AG09319 (cell line): Measurements from ENCODE around the gene NFATC1.

Experiments used
- DNase-seq: peaks from one replicate; pipeline ENCODE4 v3.0.0-alpha.2; 2010; ENCODE audit warnings: low read depth; ENCODE audit errors: extremely low read depth
- TF ChIP-seq, protein P1 (sequence below): IDR thresholded peaks from 2 replicates; pipeline ENCODE4 v1.5.1; 2011; ENCODE audit warnings: low read depth, mild to moderate bottlenecking, inconsistent platforms, low read length, moderate library complexity

Gene NFATC1

DNA sequence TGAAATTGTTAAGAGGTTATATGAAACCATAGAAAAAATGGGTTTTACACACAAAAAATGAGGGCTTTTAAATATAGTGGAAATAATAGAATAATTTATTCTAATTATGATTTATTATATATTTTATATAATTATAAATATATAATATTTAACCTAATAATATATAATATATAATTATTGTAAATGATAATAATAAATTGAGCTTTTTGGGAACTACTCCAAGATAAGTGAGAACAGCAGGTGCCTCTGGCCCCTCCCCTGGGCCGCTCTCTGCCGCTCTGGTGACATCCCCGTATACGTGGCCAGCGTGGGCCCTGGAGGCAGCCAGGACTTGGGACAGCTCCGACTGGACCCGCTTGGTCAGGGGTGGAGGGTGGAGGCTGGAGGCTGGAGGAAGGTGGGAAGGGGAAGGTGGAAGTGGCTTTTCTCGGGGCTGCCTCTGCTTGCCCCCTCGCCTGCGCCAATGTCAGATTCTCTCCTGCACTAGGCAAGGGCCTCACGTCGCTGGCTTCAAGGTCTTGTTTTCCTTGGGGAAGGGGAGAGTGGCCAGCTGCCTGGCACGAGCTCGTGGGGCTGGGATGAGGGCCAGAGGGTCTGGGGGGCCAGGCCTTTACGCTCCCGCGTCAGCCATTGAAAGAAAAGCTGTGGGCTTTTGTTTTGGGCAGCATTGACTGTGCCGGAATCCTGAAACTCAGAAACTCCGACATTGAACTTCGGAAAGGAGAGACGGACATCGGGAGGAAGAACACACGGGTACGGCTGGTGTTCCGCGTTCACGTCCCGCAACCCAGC is 54.8 kb downstream of the NFATC1 start:
- no peak for DNase-seq
- TF ChIP-seq, protein P1, sequence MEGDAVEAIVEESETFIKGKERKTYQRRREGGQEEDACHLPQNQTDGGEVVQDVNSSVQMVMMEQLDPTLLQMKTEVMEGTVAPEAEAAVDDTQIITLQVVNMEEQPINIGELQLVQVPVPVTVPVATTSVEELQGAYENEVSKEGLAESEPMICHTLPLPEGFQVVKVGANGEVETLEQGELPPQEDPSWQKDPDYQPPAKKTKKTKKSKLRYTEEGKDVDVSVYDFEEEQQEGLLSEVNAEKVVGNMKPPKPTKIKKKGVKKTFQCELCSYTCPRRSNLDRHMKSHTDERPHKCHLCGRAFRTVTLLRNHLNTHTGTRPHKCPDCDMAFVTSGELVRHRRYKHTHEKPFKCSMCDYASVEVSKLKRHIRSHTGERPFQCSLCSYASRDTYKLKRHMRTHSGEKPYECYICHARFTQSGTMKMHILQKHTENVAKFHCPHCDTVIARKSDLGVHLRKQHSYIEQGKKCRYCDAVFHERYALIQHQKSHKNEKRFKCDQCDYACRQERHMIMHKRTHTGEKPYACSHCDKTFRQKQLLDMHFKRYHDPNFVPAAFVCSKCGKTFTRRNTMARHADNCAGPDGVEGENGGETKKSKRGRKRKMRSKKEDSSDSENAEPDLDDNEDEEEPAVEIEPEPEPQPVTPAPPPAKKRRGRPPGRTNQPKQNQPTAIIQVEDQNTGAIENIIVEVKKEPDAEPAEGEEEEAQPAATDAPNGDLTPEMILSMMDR: no peak

DNA sequence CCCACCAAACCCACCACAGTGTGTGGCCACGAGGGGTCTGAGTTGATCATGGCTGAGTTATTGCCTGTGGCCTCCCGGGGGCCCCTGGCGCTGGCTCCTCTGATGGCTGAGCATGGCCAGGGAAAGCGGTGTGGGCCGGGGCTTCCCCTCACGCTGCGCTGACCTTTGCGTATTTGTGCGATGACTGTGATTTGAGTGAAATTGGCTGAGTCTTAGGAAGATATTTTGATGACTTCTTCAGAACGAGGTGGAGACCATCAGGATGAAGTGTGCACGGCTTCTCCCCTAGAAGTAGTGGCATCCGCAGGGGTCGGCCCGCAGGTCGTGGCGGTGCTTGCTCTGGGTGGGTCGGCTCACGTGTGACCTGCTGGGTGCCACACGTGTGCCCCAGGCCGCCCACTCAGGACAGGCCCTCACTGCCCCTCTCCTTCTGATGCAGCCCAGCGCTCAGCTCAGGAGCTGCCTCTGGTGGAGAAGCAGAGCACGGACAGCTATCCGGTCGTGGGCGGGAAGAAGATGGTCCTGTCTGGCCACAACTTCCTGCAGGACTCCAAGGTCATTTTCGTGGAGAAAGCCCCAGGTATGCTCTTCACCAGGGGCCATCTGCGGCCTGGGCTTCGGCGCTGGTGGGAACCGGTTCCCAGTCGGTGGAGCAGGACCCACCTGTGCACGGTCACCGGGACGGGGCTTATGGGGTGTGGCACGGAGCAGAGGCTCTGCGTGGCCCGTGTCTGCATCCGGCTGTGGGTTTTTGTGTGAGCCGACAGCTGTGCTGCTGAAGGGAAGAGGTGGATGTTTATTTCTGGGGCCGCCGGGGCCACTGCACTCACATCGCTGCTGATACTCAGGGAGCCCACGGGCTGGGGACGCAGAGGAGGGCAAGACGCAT is 55.8 kb downstream of the NFATC1 start:
- DNase-seq: no peak
- TF ChIP-seq, protein P1: no peak

DNA sequence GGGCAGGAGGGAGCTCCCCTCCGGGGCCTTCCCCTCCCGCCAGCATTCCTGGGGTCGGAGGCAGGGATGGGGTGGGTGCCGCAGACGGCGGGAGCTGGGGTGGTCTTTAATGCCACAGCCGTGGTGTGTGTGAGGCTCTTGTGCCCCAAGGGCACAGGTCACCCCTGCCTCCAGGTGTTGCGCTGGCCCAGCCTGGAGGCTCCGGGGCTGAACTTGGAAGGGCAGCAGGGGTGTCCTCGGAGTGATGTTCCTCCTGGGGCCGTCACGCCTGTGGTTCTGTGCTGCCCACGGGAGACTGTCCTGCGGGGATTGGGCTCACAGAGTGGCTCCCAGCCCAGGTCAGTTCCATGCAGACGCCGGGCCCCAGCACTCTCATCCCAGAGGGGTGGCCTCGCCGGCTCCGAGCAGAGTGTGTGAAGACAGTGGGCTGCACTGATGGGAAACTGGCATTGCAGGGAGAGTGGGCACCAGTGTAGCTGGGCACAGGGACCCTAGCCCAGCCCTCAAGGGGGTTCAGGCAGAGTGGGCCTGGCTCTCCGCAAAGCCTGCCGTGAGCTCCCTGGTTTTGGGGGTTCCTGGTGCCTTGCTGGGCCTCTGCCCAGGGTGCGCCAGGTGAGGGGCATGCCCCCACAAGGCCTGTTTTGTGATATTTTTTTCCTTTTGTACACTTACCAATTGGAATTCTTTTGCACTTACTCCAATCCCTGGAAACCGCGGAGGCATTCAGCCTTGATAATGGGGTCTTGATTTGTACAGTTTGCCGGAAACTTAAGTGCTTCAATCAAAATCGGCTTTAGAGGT is 56.7 kb downstream of the NFATC1 start:
- TF ChIP-seq, protein P1: no peak
- no peak for DNase-seq

DNA sequence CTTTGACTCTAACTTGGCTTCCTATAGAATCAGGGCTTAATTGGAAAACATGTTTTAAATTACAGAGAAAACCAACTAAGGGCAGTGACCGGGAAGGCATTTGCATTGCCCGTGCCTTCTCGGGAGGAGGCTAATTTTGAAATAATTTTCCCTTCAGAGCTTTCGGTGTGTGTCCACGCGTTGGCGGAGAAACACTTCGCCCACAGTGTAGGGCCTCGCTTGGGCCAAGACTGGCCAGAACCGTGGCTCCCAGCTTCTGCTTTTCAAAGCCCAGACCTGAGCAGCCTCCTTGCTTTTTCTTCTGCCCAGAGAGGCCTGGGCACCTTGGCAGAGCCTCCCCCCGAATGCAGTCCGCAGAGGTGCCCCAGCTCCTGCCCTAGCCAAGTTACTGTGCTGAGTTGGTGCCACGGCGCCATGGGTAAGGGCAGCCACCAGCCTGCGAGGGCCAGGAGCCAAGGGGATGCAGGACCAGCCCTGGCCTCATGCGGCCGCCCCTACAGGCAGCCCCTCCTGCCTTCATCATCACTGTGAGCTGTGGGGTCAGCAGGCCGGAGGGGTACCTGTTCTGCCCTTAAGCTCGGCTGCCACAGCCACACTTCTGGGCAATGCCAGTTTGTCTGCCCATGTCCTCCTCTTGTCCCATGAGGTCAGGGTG is 57.4 kb downstream of the NFATC1 start:
- TF ChIP-seq, protein P1: no peak
- no peak for DNase-seq

DNA sequence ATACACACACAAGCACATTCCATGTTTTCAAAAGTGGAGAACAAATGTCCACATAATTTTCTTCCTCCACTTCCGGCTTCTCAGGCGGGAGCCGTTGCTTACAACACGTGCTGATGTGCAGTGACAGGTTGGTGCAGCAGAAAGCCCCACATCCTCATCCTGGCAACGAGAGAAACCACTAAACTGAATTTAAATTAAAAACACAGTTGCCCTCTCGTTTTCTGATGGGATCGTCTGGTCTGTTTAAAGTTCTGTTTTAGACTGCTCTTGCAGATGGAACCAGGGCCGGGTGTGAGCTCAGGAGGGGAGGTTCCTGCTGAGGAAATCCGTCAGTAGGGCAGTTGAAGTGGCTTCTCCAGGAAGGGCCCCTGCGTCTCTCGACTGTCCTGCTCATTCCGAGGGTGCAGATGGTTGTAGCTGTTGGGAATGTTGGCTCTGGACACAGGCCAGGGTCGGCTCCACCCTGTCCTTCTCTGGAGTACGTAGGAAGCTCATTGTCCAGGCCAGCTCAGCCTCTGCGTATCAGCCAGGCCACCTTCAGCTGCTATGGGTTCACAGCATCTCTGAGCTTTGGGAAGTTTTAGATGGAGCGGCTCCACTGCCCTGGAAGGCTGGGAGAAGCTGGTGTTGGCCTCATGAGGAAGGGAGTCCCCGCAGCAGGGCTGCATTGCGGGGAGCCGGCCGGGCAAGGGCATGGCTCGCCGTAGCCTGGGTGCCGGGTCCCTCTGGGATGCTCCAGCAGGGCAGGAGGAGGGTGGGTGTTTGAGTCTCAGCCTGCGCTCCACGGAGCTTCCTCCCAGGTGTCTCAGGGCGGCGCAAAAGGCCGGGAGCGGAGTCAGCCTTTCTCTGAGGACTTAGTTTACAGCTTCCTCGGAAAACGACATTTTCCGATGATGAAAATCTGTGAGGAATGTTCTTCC is 58.3 kb downstream of the NFATC1 start:
- no peak for DNase-seq
- TF ChIP-seq, protein P1: no peak

DNA sequence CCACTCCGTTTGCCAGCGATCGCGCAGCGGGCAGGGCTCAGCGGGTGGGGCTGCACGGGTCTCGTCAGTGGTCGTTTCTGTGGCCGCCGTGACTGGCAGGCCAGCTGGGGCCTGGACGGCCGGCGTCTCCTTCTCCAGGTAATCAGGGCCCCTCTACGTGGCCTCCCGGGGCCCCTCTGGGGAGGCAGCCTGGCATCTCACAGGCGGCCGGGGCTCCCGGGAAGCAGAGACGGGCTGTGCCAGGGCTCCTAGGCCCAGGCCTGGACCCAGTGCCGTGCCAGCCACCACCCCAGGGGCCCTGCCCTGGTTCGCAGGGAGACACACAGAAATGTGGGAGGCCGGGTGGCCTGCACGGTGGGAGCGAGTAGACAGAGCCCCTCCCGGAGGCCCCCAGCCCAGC is 59.5 kb downstream of the NFATC1 start:
- TF ChIP-seq, protein P1: no peak
- DNase-seq: no peak
